IPS-18a (cell line): ENCODE results near the gene NAA25.
A peak's percentile ranks its signal among the peaks of the same experiment; 100 is the strongest.

Source experiments
- H3K27ac ChIP-seq: one replicate; pipeline ENCODE4 v1.5.1; 2013; ENCODE audit warnings: low read length
- H3K27me3 ChIP-seq: one replicate; pipeline ENCODE4 v1.6.1; 2013; ENCODE audit warnings: mild to moderate bottlenecking, low read length; ENCODE audit not compliant: control insufficient read depth, insufficient read depth
- H3K36me3 ChIP-seq: one replicate; pipeline ENCODE4 v1.6.1; 2013; ENCODE audit warnings: low read depth, low read length; ENCODE audit not compliant: control insufficient read depth
- H3K4me1 ChIP-seq: one replicate; pipeline ENCODE4 v1.6.1; 2013; ENCODE audit warnings: low read depth, low read length; ENCODE audit not compliant: control insufficient read depth
- H3K4me3 ChIP-seq: one replicate; pipeline ENCODE4 v1.5.1; 2013; ENCODE audit warnings: low read length
- H3K9ac ChIP-seq: one replicate; pipeline ENCODE4 v1.6.1; 2013; ENCODE audit warnings: mild to moderate bottlenecking, low read length, moderate library complexity
- H3K9me3 ChIP-seq: one replicate; pipeline ENCODE4 v1.6.1; 2013; ENCODE audit warnings: low read depth, low read length; ENCODE audit not compliant: control insufficient read depth

Gene NAA25

GRCh38 chr12:112031472-112031871 is 77.1 kb downstream of the NAA25 start:
- H3K27ac ChIP-seq: no peak overlapping the region
- no peaks in the 10 kb centered on the region for H3K27me3 ChIP-seq
- no peaks in the 10 kb centered on the region for H3K9me3 ChIP-seq
- H3K4me1 ChIP-seq: no peaks in the 10 kb centered on the region
- H3K9ac ChIP-seq: no peak overlapping the region
- peaks cover 58% of the 10 kb centered on the region for H3K36me3 ChIP-seq
- no peak overlapping the region for H3K4me3 ChIP-seq

GRCh38 chr12:112029301-112029700 is 79.3 kb downstream of the NAA25 start:
- no peaks in the 10 kb centered on the region for H3K27me3 ChIP-seq
- H3K9ac ChIP-seq: no peak overlapping the region
- H3K27ac ChIP-seq: no peak overlapping the region
- H3K4me1 ChIP-seq: no peaks in the 10 kb centered on the region
- no peak overlapping the region for H3K4me3 ChIP-seq
- no peaks in the 10 kb centered on the region for H3K9me3 ChIP-seq
- H3K36me3 ChIP-seq: peaks cover 53% of the 10 kb centered on the region

GRCh38 chr12:112025808-112026375 is 82.7 kb downstream of the NAA25 start:
- Histone ChIP-seq H3K4me3 (no peak overlapping the region), H3K27me3 (no peaks in the 10 kb centered on the region), H3K9me3 (no peaks in the 10 kb centered on the region), H3K27ac (no peak overlapping the region), H3K9ac (no peak overlapping the region), H3K36me3 (peaks cover 57% of the 10 kb centered on the region), H3K4me1 (no peaks in the 10 kb centered on the region)

GRCh38 chr12:112023759-112024396 is 84.7 kb downstream of the NAA25 start:
- no peaks in the 10 kb centered on the region for H3K27me3 ChIP-seq
- H3K4me3 ChIP-seq: no peak overlapping the region
- no peak overlapping the region for H3K27ac ChIP-seq
- no peak overlapping the region for H3K9ac ChIP-seq
- no peaks in the 10 kb centered on the region for H3K4me1 ChIP-seq
- H3K36me3 ChIP-seq: peaks cover 60% of the 10 kb centered on the region
- H3K9me3 ChIP-seq: no peaks in the 10 kb centered on the region

DNA sequence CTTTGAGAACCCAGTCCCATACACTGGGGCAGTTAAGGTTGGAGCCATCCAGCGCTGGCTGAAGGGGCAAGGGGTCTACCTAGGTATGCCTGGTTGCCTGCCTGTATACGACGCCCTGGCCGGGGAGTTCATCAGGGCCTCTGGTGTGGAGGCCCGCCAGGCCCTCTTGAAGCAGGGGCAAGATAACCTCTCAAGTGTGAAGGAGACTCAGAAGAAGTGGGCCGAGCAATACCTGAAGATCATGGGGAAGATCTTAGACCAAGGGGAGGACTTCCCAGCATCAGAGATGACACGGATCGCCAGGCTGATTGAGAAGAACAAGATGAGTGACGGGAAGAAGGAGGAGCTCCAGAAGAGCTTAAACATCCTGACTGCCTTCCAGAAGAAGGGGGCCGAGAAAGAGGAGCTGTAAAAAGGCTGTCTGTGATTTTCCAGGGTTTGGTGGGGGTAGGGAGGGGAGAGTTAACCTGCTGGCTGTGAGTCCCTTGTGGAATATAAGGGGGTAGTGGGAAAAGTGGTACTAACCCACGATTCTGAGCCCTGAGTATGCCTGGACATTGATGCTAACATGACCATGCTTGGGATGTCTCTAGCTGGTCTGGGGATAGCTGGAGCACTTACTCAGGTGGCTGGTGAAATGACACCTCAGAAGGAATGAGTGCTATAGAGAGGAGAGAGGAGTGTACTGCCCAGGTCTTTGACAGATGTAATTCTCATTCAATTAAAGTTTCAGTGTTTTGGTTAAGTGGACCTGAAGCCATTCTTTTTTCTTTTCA is 86.2 kb downstream of the NAA25 start:
- H3K27ac ChIP-seq: no peak overlapping the region
- H3K27me3 ChIP-seq: no peaks in the 10 kb centered on the region
- H3K4me1 ChIP-seq: no peaks in the 10 kb centered on the region
- H3K9me3 ChIP-seq: no peaks in the 10 kb centered on the region
- peaks cover 56% of the 10 kb centered on the region for H3K36me3 ChIP-seq
- no peak overlapping the region for H3K9ac ChIP-seq
- H3K4me3 ChIP-seq: no peak overlapping the region

- H3K27ac ChIP-seq: no peak overlapping the region
- H3K4me1 ChIP-seq: no peaks in the 10 kb centered on the region
- H3K36me3 ChIP-seq: peaks cover 69% of the 10 kb centered on the region
- no peak overlapping the region for H3K4me3 ChIP-seq
- no peaks in the 10 kb centered on the region for H3K9me3 ChIP-seq
- no peaks in the 10 kb centered on the region for H3K27me3 ChIP-seq
- no peak overlapping the region for H3K9ac ChIP-seq
These were observed 87.6 kb downstream of the NAA25 start for GRCh38 chr12:112020947-112021457.

DNA sequence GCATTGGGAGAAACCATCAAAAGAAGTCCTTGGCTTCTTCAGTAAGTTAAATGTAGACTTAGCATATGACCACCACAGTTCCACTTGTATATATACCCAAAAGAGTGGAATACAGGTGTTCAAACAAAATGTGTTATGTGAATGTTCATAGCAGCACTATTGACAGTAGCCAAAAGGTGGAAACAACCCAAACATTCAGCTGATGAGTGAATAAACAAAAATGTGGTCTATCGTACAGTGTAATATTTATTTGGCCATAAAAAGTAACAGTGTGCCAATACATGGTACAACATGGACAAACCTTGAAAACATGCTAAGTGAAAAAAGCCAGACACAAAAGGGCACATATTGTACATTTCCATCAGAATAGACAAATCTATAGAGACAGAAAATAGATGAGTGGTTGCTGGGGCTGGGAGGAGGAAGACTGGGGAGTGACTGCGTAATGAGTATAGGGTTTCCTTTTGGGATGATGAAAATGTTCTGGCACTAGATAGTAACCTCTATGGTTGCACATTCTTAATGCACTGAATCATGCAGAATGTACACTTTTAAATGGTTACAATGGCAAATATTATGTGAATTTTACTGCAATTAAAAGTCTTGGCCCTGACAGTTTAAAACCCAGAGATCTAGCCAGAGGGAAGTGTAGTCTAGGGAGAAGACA is 89.9 kb downstream of the NAA25 start:
- no peak overlapping the region for H3K9ac ChIP-seq
- H3K27me3 ChIP-seq: no peaks in the 10 kb centered on the region
- no peak overlapping the region for H3K4me3 ChIP-seq
- no peaks in the 10 kb centered on the region for H3K9me3 ChIP-seq
- H3K4me1 ChIP-seq: peaks cover 5% of the 10 kb centered on the region
- H3K36me3 ChIP-seq: peaks cover 72% of the 10 kb centered on the region
- H3K27ac ChIP-seq: no peak overlapping the region

- no peak overlapping the region for H3K4me3 ChIP-seq
- H3K9ac ChIP-seq: no peak overlapping the region
- H3K27ac ChIP-seq: no peak overlapping the region
- peaks cover 5% of the 10 kb centered on the region for H3K4me1 ChIP-seq
- H3K9me3 ChIP-seq: no peaks in the 10 kb centered on the region
- H3K36me3 ChIP-seq: peaks cover 56% of the 10 kb centered on the region
- H3K27me3 ChIP-seq: no peaks in the 10 kb centered on the region
These were observed 91.5 kb downstream of the NAA25 start for GRCh38 chr12:112017041-112017440.

- H3K4me3 ChIP-seq: no peak overlapping the region
- H3K27me3 ChIP-seq: no peaks in the 10 kb centered on the region
- H3K4me1 ChIP-seq: peaks cover 9% of the 10 kb centered on the region
- H3K36me3 ChIP-seq: peaks cover 47% of the 10 kb centered on the region
- no peak overlapping the region for H3K27ac ChIP-seq
- no peaks in the 10 kb centered on the region for H3K9me3 ChIP-seq
- no peak overlapping the region for H3K9ac ChIP-seq
These were observed 92.6 kb downstream of the NAA25 start for GRCh38 chr12:112015938-112016337.

DNA sequence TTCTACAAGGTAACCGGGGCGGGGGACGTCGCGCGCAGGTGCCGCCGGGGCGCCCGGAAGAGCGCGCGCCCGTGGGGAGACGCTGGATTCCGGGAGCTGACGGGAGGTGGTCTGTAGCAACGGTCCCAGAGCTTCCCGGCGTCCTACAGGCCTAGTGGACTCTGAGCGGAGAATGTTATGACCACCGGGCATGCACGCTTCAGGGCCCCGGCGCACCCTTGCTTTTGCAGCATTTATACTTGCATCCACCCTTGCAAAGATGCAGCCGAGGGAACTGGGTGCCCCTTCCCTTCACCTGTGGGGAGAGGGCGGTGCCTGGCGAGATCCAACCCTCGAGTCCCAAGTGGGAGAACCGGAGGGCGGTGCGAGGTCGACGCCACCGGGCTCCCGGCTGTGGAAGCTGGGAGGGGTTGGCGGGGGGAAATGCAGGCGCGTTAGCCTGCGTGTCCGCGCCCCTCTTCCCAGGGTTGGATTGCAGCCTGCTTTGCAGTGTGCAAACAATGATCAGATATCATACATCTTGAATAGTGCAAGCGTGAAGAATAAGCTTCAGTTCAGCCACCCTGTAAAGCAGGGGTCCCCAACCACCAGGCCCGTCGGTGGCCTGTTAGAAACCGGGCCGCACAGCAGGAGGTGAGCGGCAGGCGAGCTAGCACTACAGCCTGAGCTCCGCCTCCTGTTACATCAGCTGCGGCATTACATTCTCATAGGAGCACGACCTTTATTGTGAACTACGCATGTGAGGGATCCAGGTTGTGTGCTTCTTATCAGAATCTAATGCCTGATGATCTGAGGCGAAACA is 94.8 kb downstream of the NAA25 start:
- Histone ChIP-seq H3K4me1 (peaks cover 9% of the 10 kb centered on the region), H3K36me3 (peaks cover 27% of the 10 kb centered on the region), H3K27ac (peak overlapping the region; percentile 62), H3K9me3 (no peaks in the 10 kb centered on the region), H3K27me3 (no peaks in the 10 kb centered on the region), H3K9ac (peak overlapping the region; percentile 97), H3K4me3 (peak overlapping the region; percentile 95)
